GM12865 (cell line): ENCODE data around the gene TSEN34.

Source experiments
- DNase-seq: peaks from one replicate; pipeline ENCODE4 v3.0.0; 2010; ENCODE audit warnings: low read depth
- H3K4me3 ChIP-seq: 2 replicates; pipeline ENCODE4 v1.5.1; 2011; ENCODE audit warnings: mild to moderate bottlenecking, low read depth, low read length, control low read depth
- CTCF ChIP-seq: IDR thresholded peaks from 2 replicates; pipeline ENCODE4 v1.5.1; 2011; ENCODE audit warnings: low read length, control low read depth, low read depth, inconsistent platforms; ENCODE audit not compliant: insufficient read depth; ENCODE audit errors: missing control alignments

The TSEN34 gene

GRCh38 chr19:54155694-54156093, 35.4 kb upstream of the TSEN34 start:
- H3K4me3 ChIP-seq: no peak overlapping the region
- TF ChIP-seq CTCF: no peak
- DNase-seq: no peak

- no peak overlapping the region for H3K4me3 ChIP-seq
- TF ChIP-seq CTCF: no peak
- DNase-seq: no peak
Observed at GRCh38 chr19:54156490-54156889, 34.6 kb upstream of the TSEN34 start.

GRCh38 chr19:54156953-54157352, 34.2 kb upstream of the TSEN34 start:
- no peak overlapping the region for H3K4me3 ChIP-seq
- TF ChIP-seq CTCF: no peak
- no peak for DNase-seq

GRCh38 chr19:54158812-54159351, 32.2 kb upstream of the TSEN34 start:
- peak overlapping the region; percentile 67 for H3K4me3 ChIP-seq
- peak; percentile 58 for DNase-seq
- TF ChIP-seq CTCF: no peak

- peak within 1 kb of the TSS; percentile 92 for H3K4me3 ChIP-seq
- peak; percentile 21 for TF ChIP-seq CTCF
- DNase-seq: peak; percentile 100
Observed at GRCh38 chr19:54159352-54160181, 31.5 kb upstream of the TSEN34 start, which contains the start of gene LENG1. TSS of gene LENG1 (minus strand) at chr19:54159721. CDS start at chr19:54159695, 26 bp downstream.

- no peak for TF ChIP-seq CTCF
- DNase-seq: no peak
- peak overlapping the region; percentile 92 for H3K4me3 ChIP-seq
Observed at GRCh38 chr19:54160182-54160811, 30.8 kb upstream of the TSEN34 start.
